Measurements from ENCODE around the gene F2RL3. TPM values are rescaled to one million over a fixed set of nuclear protein-coding genes. Genes with fewer than 3 reads are reported as not detected.

The F2RL3 gene
- total and polyA plus RNA-seq, 9 of the 15 experiments (the other 6 are each of a cell fraction or from before 2014, with no cell fraction given) = 1.4 to 27.6 (median 11.9) TPM

DNA sequence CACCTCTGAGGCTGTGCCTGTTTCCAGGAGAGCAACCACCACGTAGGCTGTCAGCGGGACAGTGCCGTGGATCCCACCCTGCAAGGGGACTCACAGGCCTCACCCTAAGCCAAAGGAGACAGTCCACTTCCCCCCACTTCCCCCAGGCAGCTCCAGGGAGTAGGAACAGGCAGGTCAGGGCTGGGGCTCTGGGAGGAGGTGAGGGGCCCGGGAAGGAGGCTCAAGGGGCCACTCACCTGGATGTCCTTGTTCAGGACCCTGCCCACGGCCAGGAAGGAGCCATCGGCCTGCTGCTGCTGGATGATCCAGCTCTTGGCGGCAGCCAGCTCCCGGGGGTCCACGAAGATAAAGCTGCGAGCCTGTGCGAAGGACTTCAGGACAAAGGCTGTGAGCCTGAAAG lies 25.6 kb downstream of the F2RL3 start:
- H3K36me3 ChIP-seq (ENCODE audit: control insufficient read depth, insufficient read depth, low read length) = no peaks in the 10 kb centered on the region
- no peak overlapping the region for H2AFZ ChIP-seq (ENCODE audit: low read depth, low read length)
- H3K79me2 ChIP-seq (ENCODE audit: control insufficient read depth, insufficient read depth, low read length) = no peaks in the 10 kb centered on the region
- POLR2A ChIA-PET = no interaction called here
- no peak overlapping the region for H3K4me2 ChIP-seq (ENCODE audit: insufficient read depth, low read length)
- 0% methylated on average over 4 of the region's 11 CpGs for WGBS (ENCODE audit: insufficient coverage, low coverage, missing lambda C conversion rate)
- in situ Hi-C loops (cut with MboI) = no loop called here
- H3K9me1 ChIP-seq (ENCODE audit: control insufficient read depth, insufficient read depth, low read length) = no peaks in the 10 kb centered on the region
- peaks cover 4 to 21% of the 10 kb centered on the region in 2 experiments; a peak in 4 of 5 replicates for H3K27me3 ChIP-seq (ENCODE audit: control insufficient read depth in 2 of 2, insufficient read depth in 2 of 2, low read length in 2 of 2)
- peaks cover 0 to 4% of the 10 kb centered on the region in 2 experiments; a peak in 1 of 5 replicates for H3K4me1 ChIP-seq (replicated peaks in 1 of 2; ENCODE audit: control insufficient read depth in 2 of 2, insufficient read depth in 2 of 2, low read length in 2 of 2)
- CTCF ChIA-PET (ENCODE audit: low intra/inter-chr PET ratio) = no interaction called here
- ATAC-seq (no peak), DNase-seq (ENCODE audit: extremely low read depth in 1 of 4, low spot score in 3 of 4) (no peak), FAIRE-seq (no peak)
- H4K20me1 ChIP-seq (replicated peaks; ENCODE audit: control insufficient read depth, insufficient read depth, low read length) = no peaks in the 10 kb centered on the region
- peaks cover 10% of the 10 kb centered on the region for H3K9me3 ChIP-seq (replicated peaks; ENCODE audit: control insufficient read depth, insufficient read depth, low read depth, low read length)
- intact Hi-C loops (cut with micrococcal nuclease) = no loop called here
- H3K4me3 ChIP-seq = no peak overlapping the region
- no peak overlapping the region for H3K27ac ChIP-seq (ENCODE audit: extremely low read depth, low read depth, low read length)
- no TSS peak for BruUV-seq (replicated peaks)
- TF ChIP-seq ZNF224 (CRISPR knock-in tag; IDR thresholded peaks at IDR 0.05) = no peak
- TF ChIP-seq SAFB (IDR thresholded peaks at IDR 0.05; ENCODE audit: borderline replicate concordance, low read depth, low read length) = no peak
- TF ChIP-seq, protein P1, sequence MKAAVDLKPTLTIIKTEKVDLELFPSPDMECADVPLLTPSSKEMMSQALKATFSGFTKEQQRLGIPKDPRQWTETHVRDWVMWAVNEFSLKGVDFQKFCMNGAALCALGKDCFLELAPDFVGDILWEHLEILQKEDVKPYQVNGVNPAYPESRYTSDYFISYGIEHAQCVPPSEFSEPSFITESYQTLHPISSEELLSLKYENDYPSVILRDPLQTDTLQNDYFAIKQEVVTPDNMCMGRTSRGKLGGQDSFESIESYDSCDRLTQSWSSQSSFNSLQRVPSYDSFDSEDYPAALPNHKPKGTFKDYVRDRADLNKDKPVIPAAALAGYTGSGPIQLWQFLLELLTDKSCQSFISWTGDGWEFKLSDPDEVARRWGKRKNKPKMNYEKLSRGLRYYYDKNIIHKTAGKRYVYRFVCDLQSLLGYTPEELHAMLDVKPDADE (conservative IDR thresholded peaks at IDR 0.05; ENCODE audit: control insufficient read depth, low read depth, low read length) = no peak
- TF ChIP-seq TBP (optimal IDR thresholded peaks at IDR 0.05; ENCODE audit: low read depth, low read length) = no peak
- TF ChIP-seq SP1 (CRISPR knock-in tag; IDR thresholded peaks at IDR 0.05) = no peak
- no peak overlapping the region; a peak in 1 of 4 replicates for H3K9ac ChIP-seq (ENCODE audit: insufficient read depth in 1 of 2, low read depth in 2 of 2, low read length in 2 of 2)
